ENCODE measurements around the gene AKIRIN2. TPM values are rescaled to one million over a fixed set of nuclear protein-coding genes. Genes with fewer than 3 reads are reported as not detected.

The AKIRIN2 gene
- total and polyA plus RNA-seq, 2 experiments from 2014 or later = 66.7 to 82.6 TPM

Other genes starting within 250 kb of the AKIRIN2 start
- gene SLC35A1, start 229.3 kb downstream of the AKIRIN2 start, total RNA-seq = 12.7 TPM in 2 replicates
- 29.3 and 30.8 TPM in 2 replicates for gene SLC35A1, start 229.3 kb downstream of the AKIRIN2 start, polyA plus RNA-seq
- gene RARS2, start 112.2 kb downstream of the AKIRIN2 start, total RNA-seq = 30.7 and 42.1 TPM in 2 replicates
- 77.4 and 83.3 TPM in 2 replicates for gene RARS2, start 112.2 kb downstream of the AKIRIN2 start, polyA plus RNA-seq
- 19.2 and 21.5 TPM in 2 replicates for gene ORC3, start 112.1 kb downstream of the AKIRIN2 start, total RNA-seq
- 32.2 and 40.8 TPM in 2 replicates for gene ORC3, start 112.1 kb downstream of the AKIRIN2 start, polyA plus RNA-seq

Data from cardiac muscle cell (in vitro differentiated cells and primary cell).